GM18505 (cell line): Measurements from ENCODE around the gene AP1B1.

Experiments used
- ATAC-seq: cut with Tn5 transposase; IDR thresholded peaks from one replicate; pipeline ENCODE4 v1.9.1; 2021; ENCODE audit not compliant: unreplicated experiment
- POLR2A ChIP-seq: IDR thresholded peaks from 4 replicates; pipeline ENCODE4 v1.6.1; 2011; ENCODE audit warnings: borderline replicate concordance; ENCODE audit not compliant: insufficient read depth, insufficient read length; ENCODE audit errors: extremely low read depth

The AP1B1 gene

GRCh38 chr22:29329581-29329980 lies 58.8 kb downstream of the AP1B1 start:
- no peak for ATAC-seq
- no peak for TF ChIP-seq POLR2A

DNA sequence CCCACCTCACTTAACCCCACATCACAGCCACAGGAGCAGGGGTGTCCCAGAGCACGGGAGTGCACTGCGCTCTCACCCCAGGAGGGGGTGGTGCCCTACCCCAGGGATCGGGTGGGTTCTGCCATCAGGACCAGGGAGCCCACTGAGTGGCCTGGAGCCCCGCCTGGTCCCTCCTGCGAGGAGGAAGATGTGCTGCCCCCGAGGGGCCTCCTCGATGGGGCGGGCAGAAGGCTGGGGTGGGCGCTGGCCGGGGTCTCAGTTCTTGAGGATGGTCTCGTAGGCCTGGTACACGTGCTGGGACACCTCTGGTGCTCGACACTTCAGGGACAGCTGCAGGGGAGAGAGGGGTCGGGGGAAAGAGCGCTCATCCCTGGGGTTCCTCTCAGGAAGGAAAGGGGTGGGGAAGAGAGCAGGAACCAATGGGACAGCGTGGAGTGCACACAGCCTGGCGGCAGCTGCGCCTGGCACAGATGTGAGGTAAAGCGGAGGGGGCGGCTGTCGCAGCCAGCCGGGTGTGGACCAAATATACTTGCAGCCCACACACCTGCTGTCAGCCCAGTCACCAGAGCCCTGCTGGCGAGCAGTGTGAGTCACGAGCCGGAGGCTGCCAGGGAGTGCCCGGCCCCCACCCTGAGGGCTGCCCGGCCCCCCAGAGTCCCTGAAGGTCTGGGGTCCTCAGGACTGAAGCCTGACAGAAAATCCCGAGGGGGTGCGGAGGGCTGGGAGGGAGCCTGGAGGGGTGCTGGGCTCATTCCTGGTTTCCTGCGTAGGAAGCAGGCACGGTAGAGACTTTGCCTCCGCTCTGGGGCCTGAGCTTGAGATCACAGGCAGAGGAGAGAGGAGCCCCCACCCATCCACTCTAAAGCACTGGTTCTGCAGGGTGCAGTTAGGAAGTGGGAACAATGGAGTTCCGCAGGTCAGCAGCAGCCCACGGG lies 59.5 kb downstream of the AP1B1 start:
- peak; percentile 9 for TF ChIP-seq POLR2A
- no peak for ATAC-seq

DNA sequence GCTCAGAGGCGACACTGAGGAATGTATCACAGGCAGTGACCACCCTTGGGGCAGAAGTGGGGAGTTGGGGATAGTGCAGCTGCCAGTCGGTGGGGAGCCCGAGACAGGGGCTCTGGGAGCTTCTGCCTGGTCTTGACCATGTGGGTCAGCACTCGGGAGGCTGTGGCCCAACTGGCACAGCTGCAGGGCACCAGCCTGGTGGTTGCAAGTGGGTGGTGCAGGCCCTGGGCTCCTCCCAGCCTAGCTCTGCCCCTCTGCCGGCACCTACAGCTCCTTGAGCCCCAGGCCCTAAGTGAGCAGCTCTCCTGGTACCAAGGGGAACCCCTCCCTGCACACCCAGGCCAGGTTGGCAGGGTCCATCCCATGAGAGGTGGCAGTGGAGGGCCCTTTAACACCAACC lies 60.3 kb downstream of the AP1B1 start:
- ATAC-seq, result no peak
- TF ChIP-seq POLR2A, result no peak

- ATAC-seq, result no peak
- no peak for TF ChIP-seq POLR2A
These were observed 61.1 kb downstream of the AP1B1 start for GRCh38 chr22:29327089-29327764.

- ATAC-seq, result no peak
- TF ChIP-seq POLR2A, result no peak
These were observed 61.9 kb downstream of the AP1B1 start for GRCh38 chr22:29326481-29326880.

GRCh38 chr22:29325785-29326315 lies 62.5 kb downstream of the AP1B1 start:
- no peak for ATAC-seq
- no peak for TF ChIP-seq POLR2A

DNA sequence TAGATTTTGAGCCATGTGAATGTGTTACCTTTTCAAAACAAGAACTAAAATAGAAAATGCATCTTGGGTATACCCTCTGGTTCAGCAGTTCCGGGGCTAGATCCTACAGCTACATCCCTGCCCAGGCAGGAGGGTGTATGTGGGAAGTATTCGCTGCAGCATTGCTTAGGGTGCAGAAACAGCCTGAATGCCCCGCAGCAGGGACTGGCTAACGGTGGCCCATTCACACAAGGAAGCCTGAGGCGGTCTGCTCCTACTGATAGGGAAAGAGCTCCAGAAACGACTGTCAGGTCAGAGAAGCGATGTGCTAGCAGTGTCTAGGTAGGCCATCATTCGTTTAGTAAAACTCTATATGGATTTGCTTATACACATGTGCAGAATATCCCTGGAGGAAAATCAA lies 63.0 kb downstream of the AP1B1 start:
- TF ChIP-seq POLR2A, result no peak
- no peak for ATAC-seq

DNA sequence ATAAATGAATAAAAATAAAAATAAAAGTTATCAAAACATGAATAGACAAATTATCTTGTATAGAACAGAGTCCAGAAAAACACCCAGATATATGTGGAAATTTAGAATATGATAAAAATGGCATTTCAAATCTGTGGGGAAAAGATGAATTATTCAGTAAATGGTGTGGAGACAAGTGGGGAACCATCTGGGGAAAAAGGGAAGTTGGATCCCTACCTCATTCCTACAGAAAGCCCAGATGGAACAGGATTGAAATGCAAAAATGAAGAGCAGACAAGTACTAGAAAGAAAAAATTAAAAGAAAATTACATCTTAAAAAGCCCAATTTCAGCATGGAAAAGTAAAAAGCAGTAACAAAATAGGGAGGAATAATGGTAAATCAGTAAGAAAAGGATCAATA lies 64.7 kb downstream of the AP1B1 start:
- TF ChIP-seq POLR2A, result no peak
- ATAC-seq, result no peak

- ATAC-seq, result no peak
- TF ChIP-seq POLR2A, result no peak
These were observed 67.8 kb downstream of the AP1B1 start for GRCh38 chr22:29320546-29320945.

DNA sequence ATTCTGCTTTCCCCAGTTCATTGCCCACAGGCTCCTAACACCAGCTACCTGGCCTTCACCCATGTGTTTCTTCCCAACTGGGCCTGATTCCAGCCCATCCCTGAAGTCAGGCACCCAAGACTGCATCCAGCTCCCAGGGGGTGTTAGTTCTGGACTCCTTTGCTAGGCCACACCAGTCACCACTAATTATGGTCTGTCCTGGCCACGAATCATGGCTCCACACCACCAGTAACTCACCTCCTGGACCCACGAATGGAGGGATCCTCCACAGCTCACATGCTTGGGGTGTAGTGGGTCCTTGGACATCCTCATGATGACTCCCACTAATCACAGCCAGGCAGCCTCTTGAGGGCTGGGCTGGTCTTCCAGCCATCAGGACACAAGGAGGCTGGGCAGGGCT lies 69.3 kb downstream of the AP1B1 start:
- ATAC-seq, result no peak
- TF ChIP-seq POLR2A, result no peak

DNA sequence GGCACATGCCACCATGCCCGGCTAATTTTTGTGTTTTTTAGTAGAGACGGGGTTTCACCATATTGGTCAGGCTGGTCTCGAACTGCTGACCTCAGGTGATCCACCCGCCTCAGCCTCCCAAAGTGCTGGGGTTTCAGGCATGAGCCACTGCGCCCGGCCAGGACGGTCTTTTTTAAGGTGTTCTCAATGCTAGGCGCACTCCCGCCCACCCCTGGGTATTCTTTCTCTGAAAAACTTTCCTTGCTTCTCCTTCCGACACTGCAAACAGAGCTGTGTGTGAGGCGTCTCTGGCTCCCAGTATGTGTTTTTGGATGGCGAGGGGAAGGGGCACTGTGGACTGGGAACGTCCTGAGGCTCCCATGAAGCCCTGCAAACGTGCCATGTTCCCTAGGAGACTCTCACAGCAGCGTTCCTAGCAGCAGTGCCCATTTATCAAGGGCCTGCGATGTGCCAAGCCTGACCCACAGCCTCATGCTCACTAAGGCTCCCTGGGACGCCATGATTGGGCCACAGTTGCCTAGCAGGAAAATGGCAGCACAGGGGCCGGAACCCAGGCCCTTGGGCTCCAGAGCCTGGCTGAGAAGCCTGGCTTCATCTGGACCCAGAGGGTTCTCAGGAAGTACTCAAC lies 70.4 kb downstream of the AP1B1 start:
- TF ChIP-seq POLR2A, result no peak
- no peak for ATAC-seq

DNA sequence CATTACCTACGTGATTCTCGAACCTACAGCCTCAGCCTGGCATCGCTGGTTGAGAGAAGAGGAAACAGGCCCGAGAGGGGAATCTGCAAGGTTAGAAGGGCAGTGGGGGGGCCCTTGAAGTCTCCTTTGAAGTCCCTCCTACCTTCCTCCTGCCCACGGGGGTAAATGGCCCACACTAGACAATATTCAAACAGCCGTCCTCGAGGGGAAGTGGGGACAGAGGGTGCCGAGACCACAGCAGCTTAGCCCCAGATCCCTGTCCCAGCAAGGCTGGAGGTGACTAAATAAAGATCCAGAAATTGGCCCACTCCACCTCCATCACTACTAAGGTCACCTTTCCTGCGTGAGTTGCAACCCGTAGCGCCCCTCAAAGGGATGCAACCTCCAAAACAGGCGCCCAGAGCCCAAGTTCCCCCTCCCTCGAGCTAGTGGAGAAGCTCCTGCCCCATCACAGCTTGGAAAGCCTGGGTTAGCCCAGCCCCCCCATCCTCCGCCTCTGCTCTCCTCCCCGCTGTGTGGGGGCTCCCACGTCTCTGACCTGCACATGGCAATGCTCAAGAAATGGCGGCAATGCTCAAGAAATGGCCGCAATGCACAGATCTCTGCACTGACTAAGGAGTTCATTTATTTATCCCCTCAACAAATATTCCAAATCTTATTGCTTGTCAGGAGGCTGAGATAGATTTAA lies 72.1 kb downstream of the AP1B1 start:
- TF ChIP-seq POLR2A, result no peak
- ATAC-seq, result no peak
